ENCODE results near the gene TBC1D22A.

TBC1D22A gene

DNA sequence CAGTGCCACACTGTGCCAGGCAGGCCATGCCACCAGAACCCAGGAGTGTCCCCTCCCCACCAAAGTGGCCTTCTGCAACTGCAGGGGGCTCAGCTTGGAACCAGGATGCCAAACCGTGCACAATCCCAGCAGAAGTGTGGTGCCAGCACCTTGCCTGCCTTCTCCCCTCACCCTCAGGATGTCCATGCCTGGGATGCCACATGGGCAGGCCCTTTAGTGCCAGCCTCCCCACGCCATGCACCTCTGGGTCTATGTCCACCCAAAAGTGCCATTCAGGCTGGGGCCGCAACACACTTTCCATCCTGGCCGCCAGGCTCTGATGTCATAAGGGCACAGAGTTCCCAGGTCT lies 8.7 kb upstream of the TBC1D22A start:
- ATAC-seq = no peak
- TF ChIP-seq SNAI2 (CRISPR knock-in tag; IDR thresholded peaks at IDR 0.05) = 0 out of 2 replicates have a peak, but pooled peaks have one; percentile 3
- TF ChIP-seq ZFP3 (CRISPR knock-in tag; IDR thresholded peaks at IDR 0.05) = 0 out of 2 replicates have a peak, but pooled peaks have one; percentile 2
- TF ChIP-seq ZNF8 (CRISPR knock-in tag; IDR thresholded peaks at IDR 0.05) = no peak

- TF ChIP-seq PPARA (CRISPR knock-in tag; IDR thresholded peaks at IDR 0.05; ENCODE audit: borderline replicate concordance) (no peak), ZNF70 (CRISPR knock-in tag; IDR thresholded peaks at IDR 0.05) (no peak), CSDC2 (CRISPR knock-in tag; IDR thresholded peaks at IDR 0.05) (no peak), ZC3H10 (CRISPR knock-in tag; IDR thresholded peaks at IDR 0.05) (no peak), SNAI2 (CRISPR knock-in tag; IDR thresholded peaks at IDR 0.05) (0 out of 2 replicates have a peak, but pooled peaks have one; percentile 9), TCF4 (CRISPR knock-in tag; IDR thresholded peaks at IDR 0.05; ENCODE audit: borderline replicate concordance) (0 out of 2 replicates have a peak, but pooled peaks have one; percentile 12), ARNTL (CRISPR knock-in tag; IDR thresholded peaks at IDR 0.05; ENCODE audit: borderline replicate concordance, low read depth) (no peak), ZFP3 (CRISPR knock-in tag; IDR thresholded peaks at IDR 0.05) (peak; percentile 6; the same call in 1 of the 2 replicates), ZNF565 (CRISPR knock-in tag; conservative IDR thresholded peaks at IDR 0.05; ENCODE audit: low read depth) (no peak), OSR1 (CRISPR knock-in tag; IDR thresholded peaks at IDR 0.05) (no peak), GLIS3 (CRISPR knock-in tag; IDR thresholded peaks at IDR 0.05) (no peak), PATZ1 (CRISPR knock-in tag; IDR thresholded peaks at IDR 0.05; ENCODE audit: borderline replicate concordance) (no peak)
- TF ChIP-seq, protein P1, sequence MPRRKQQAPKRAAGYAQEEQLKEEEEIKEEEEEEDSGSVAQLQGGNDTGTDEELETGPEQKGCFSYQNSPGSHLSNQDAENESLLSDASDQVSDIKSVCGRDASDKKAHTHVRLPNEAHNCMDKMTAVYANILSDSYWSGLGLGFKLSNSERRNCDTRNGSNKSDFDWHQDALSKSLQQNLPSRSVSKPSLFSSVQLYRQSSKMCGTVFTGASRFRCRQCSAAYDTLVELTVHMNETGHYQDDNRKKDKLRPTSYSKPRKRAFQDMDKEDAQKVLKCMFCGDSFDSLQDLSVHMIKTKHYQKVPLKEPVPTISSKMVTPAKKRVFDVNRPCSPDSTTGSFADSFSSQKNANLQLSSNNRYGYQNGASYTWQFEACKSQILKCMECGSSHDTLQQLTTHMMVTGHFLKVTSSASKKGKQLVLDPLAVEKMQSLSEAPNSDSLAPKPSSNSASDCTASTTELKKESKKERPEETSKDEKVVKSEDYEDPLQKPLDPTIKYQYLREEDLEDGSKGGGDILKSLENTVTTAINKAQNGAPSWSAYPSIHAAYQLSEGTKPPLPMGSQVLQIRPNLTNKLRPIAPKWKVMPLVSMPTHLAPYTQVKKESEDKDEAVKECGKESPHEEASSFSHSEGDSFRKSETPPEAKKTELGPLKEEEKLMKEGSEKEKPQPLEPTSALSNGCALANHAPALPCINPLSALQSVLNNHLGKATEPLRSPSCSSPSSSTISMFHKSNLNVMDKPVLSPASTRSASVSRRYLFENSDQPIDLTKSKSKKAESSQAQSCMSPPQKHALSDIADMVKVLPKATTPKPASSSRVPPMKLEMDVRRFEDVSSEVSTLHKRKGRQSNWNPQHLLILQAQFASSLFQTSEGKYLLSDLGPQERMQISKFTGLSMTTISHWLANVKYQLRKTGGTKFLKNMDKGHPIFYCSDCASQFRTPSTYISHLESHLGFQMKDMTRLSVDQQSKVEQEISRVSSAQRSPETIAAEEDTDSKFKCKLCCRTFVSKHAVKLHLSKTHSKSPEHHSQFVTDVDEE (CRISPR knock-in tag; IDR thresholded peaks at IDR 0.05) = no peak
- TF ChIP-seq, protein P2, sequence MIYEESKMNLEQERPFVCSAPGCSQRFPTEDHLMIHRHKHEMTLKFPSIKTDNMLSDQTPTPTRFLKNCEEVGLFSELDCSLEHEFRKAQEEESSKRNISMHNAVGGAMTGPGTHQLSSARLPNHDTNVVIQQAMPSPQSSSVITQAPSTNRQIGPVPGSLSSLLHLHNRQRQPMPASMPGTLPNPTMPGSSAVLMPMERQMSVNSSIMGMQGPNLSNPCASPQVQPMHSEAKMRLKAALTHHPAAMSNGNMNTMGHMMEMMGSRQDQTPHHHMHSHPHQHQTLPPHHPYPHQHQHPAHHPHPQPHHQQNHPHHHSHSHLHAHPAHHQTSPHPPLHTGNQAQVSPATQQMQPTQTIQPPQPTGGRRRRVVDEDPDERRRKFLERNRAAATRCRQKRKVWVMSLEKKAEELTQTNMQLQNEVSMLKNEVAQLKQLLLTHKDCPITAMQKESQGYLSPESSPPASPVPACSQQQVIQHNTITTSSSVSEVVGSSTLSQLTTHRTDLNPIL (CRISPR knock-in tag; IDR thresholded peaks at IDR 0.05; ENCODE audit: low read depth) = no peak
- TF ChIP-seq, protein P3, sequence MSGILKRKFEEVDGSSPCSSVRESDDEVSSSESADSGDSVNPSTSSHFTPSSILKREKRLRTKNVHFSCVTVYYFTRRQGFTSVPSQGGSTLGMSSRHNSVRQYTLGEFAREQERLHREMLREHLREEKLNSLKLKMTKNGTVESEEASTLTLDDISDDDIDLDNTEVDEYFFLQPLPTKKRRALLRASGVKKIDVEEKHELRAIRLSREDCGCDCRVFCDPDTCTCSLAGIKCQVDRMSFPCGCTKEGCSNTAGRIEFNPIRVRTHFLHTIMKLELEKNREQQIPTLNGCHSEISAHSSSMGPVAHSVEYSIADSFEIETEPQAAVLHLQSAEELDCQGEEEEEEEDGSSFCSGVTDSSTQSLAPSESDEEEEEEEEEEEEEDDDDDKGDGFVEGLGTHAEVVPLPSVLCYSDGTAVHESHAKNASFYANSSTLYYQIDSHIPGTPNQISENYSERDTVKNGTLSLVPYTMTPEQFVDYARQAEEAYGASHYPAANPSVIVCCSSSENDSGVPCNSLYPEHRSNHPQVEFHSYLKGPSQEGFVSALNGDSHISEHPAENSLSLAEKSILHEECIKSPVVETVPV (CRISPR knock-in tag; IDR thresholded peaks at IDR 0.05) = no peak
- TF ChIP-seq, protein P4, sequence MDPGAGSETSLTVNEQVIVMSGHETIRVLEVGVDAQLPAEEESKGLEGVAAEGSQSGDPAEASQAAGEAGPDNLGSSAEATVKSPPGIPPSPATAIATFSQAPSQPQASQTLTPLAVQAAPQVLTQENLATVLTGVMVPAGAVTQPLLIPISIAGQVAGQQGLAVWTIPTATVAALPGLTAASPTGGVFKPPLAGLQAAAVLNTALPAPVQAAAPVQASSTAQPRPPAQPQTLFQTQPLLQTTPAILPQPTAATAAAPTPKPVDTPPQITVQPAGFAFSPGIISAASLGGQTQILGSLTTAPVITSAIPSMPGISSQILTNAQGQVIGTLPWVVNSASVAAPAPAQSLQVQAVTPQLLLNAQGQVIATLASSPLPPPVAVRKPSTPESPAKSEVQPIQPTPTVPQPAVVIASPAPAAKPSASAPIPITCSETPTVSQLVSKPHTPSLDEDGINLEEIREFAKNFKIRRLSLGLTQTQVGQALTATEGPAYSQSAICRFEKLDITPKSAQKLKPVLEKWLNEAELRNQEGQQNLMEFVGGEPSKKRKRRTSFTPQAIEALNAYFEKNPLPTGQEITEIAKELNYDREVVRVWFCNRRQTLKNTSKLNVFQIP (CRISPR knock-in tag; IDR thresholded peaks at IDR 0.05; ENCODE audit: borderline replicate concordance, low read depth) = no peak
- ATAC-seq = peak; percentile 95
Measured at GRCh38 chr22:46754110-46754799, 8.2 kb upstream of the TBC1D22A start.

DNA sequence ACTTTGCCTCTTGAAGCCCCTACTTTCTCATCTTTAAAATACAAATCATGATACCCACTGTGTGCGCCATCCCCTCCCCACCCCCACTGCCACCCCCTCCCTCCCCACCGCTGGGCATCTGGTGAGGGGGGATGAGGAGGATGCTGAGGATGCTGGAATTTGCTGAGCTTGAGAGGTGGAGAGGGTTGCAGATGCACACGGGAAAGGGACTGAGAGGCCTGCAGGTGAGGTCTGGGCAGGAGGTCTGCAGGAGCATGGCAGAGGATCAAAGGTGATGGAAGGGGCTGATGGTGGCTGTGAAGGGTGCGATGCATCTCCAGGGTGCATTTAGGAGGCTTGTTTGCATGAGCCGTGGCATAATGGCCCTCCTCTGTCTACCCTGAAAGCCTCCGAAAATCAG lies 7.6 kb upstream of the TBC1D22A start:
- no peak for TF ChIP-seq RARB (CRISPR knock-in tag; IDR thresholded peaks at IDR 0.05)
- no peak for TF ChIP-seq TOX (CRISPR knock-in tag; IDR thresholded peaks at IDR 0.05; ENCODE audit: borderline replicate concordance)
- no peak for TF ChIP-seq CSDC2 (CRISPR knock-in tag; IDR thresholded peaks at IDR 0.05)
- no peak for TF ChIP-seq ZNF8 (CRISPR knock-in tag; IDR thresholded peaks at IDR 0.05)
- ATAC-seq = no peak
